ENCODE measurements around the gene EIF4G3.

The EIF4G3 gene

GRCh38 chr1:20997602-20998224 is 179.0 kb downstream of the EIF4G3 start:
- no peak overlapping the region for H3K4me3 ChIP-seq
- H3K36me3 ChIP-seq, result no peaks in the 10 kb centered on the region
- intact Hi-C loops (cut with DNase I; ENCODE audit: low total_unique reads), result no loop called here
- H3K27ac ChIP-seq, result no peak overlapping the region
- DNase-seq, result no peak
- no peaks in the 10 kb centered on the region for H3K27me3 ChIP-seq
- no peak for TF ChIP-seq CTCF (IDR thresholded peaks at IDR 0.05)
- H3K9me3 ChIP-seq, result no peaks in the 10 kb centered on the region
- peaks cover 0 to 3% (median 0%) of the 10 kb centered on the region in 4 donors for H3K4me1 ChIP-seq

- Histone ChIP-seq H3K27me3 (no peaks in the 10 kb centered on the region), H3K27ac (no peak overlapping the region), H3K4me1 (peaks cover 0 to 8% (median 0%) of the 10 kb centered on the region in 4 donors), H3K4me3 (no peak overlapping the region), H3K36me3 (no peaks in the 10 kb centered on the region), H3K9me3 (no peaks in the 10 kb centered on the region)
- no peak for TF ChIP-seq CTCF (IDR thresholded peaks at IDR 0.05)
- intact Hi-C loops (cut with DNase I; ENCODE audit: low total_unique reads), result no loop called here
- no peak for DNase-seq
Measured at GRCh38 chr1:20996554-20996953, 180.1 kb downstream of the EIF4G3 start.

GRCh38 chr1:20993716-20994575 is 182.8 kb downstream of the EIF4G3 start:
- no peak for TF ChIP-seq CTCF (IDR thresholded peaks at IDR 0.05)
- intact Hi-C loops (cut with DNase I; ENCODE audit: low total_unique reads), result no loop called here
- Histone ChIP-seq H3K9me3 (no peaks in the 10 kb centered on the region), H3K27ac (no peak overlapping the region), H3K4me1 (peaks cover 0 to 8% (median 0%) of the 10 kb centered on the region in 4 donors), H3K27me3 (no peaks in the 10 kb centered on the region), H3K36me3 (no peaks in the 10 kb centered on the region), H3K4me3 (no peak overlapping the region)
- DNase-seq, result no peak

DNA sequence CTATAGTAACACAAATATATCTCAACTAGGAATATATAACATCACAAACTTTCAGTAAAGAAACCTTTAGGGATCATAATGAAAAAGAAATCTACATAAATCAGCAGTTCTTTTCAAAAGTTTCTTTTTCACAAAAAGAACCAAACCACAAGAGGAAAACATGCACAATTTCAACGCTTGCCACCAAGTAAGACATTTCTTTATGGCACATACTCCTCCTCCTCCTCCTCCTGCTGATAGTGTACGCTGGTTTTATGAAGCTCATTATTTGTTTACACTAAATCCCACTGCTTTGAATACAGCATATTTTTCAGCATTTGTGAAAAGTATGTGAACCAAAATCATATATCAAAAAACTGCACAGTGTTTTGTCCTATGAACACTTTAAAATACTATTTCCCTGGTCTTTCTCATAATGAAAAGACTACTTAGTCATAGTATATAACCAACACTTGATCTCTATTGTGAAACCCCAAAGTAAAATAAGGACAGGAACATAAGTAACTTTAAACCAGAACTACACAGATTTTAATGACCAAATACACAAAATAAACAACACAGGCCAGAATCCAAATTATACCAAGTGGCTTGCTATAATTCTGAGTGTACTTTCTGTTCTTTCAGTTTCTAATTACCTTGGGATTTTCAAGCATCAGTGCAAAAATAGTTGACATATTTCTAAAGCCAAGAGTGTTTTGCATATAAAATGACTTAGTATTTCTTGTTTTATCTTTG is 184.2 kb downstream of the EIF4G3 start:
- H3K36me3 ChIP-seq, result no peaks in the 10 kb centered on the region
- H3K4me1 ChIP-seq, result peaks cover 0 to 8% (median 0%) of the 10 kb centered on the region in 4 donors
- H3K27me3 ChIP-seq, result no peaks in the 10 kb centered on the region
- no peak overlapping the region for H3K27ac ChIP-seq
- H3K4me3 ChIP-seq, result no peak overlapping the region
- intact Hi-C loops (cut with DNase I; ENCODE audit: low total_unique reads), result no loop called here
- DNase-seq, result no peak
- H3K9me3 ChIP-seq, result no peaks in the 10 kb centered on the region
- no peak for TF ChIP-seq CTCF (IDR thresholded peaks at IDR 0.05)

DNA sequence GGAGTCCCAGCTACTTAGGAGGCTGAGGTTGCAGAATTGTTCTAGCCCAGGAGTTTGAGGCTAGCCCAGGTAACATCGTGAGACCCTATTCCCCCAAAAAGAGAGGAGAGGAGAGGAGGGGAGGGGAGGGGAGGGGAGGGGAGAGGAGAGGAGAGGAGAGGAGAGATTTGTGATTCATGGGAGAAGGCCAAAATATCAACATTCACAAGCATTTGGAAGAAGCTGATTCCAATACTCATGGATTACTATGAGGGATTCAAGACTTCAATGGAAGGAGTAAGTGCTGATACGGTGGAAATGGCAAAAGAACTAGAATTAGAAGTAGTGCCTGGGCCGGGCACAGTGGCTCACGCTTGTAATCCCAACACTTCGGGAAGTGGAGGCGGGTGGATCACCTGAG is 187.8 kb downstream of the EIF4G3 start:
- Histone ChIP-seq H3K27ac (no peak overlapping the region), H3K27me3 (no peaks in the 10 kb centered on the region), H3K36me3 (no peaks in the 10 kb centered on the region), H3K4me3 (no peak overlapping the region), H3K4me1 (peaks cover 0 to 8% (median 0%) of the 10 kb centered on the region in 4 donors), H3K9me3 (no peaks in the 10 kb centered on the region)
- DNase-seq, result no peak
- intact Hi-C loops (cut with DNase I; ENCODE audit: low total_unique reads), result no loop called here
- TF ChIP-seq CTCF (IDR thresholded peaks at IDR 0.05), result no peak

Data from tibial artery (tissue), 4 donors.